Measurements from ENCODE around the gene PALM3.
A peak's percentile ranks its signal among the peaks of the same experiment; 100 is the strongest.

Gene PALM3, protein sequence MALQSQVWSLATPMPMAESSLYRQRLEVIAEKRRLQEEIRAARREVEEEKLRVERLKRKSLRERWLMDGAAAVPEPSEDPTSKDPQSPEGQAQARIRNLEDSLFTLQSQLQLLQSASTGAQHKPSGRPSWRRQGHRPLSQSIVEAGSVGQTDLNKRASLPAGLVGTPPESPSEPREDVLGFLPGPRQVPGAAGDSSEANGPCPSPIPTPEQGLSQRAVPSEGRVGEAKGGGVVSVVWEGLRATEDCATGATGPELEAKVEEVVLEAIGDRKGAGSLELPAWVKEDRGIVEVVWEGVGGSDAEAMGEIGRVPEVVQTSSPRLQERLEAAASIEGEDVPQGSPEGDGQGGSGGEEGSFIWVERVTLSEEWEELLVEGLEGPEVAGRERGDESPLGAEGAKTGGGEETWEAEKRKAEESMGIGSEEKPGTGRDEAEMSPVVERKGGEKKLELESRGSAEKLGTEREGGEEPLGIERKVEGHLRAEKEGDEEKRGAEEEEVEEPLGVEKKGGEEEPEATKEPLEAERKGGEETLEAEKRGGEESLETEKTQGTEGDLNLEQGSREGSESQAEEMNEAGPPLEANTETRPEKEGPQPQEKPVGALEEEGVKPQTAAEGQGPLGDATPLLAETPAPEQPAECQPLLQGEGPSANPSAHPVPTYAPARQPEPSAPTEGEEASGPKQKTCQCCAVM

DNA sequence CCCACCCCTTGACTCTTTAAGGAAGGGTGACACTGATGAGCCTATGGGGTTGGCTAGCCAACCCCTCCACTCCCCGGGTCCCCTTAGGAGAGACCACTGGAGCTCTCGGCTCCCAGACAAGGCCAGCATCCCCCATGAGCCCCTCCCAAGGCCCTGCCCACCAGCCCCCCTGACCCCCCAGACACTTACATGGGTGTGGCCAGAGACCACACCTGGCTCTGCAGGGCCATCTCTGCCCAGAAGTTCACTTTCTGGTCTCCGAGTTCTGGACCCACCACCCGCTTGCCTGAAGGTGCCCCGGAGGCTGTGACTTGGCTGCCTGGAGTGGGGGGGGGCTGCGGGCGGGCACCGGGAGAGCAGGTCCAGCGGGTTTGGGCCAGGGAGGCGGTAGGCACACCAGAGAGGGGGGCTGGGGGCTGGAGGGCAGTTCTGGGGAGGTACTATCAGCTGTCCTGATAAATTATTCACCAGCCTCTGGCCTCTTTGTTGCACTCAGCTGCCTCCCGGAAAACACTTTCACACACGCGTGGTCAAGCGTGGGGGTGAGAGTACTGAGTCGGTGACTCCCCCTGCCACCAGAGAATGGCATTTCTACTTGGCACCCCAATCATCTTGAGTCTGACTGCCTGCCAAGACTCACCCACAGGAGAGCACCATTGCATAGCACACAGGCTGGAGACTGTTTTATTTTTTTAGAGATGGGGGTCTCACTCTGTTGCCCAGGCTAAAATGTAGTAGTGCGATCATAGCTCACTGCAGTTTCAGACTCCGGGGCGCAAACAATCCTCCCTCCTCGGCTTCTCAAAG lies at the start of gene PALM3:
Gene PALM3, minus strand, starts transcription at position 326 of the 807 bp plus-strand sequence. Its CDS starts 96 bp downstream, at position 230.
- no peak for DNase-seq (ENCODE audit: low read depth)

DNA sequence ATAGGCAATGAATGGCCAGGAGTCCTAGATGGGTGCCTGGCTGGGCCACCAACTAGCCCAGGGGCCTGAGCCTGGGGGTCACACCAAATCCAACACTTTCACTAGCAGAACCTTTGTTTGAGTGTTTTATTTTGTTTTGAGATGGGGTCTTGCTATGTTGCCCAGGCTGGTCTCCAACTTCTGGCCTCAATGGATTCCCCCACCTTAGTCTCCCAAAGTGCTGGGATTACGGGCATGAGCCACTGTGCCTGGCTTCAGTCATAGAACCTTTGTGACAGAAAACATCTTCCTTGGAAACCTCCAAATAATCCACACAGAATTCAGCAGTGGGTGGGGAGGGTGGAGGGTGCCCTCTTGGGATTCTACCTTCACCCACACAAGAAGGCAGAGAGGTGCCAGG lies 49.6 kb upstream of the PALM3 start:
- no peak for DNase-seq (ENCODE audit: low read depth)

DNA sequence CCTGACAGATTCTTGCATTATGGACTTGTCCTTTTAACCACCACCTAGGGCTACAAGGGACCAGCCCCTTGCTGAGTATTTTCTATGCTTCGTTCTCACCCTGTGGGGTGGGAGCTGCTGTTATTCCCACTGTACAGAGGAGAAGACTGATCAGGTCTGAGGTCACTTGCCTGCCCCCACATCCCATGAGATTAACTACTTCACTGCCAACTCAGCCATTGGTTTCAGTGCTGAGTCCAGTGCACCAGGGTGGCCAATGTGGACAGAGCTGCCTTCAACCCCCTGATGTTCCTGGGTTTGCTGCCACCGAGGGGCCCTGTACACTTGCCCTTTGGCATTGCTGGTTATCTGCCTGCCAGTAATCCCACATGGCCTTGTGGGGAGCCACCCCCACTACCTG lies 48.8 kb upstream of the PALM3 start:
- no peak for DNase-seq (ENCODE audit: low read depth)

DNA sequence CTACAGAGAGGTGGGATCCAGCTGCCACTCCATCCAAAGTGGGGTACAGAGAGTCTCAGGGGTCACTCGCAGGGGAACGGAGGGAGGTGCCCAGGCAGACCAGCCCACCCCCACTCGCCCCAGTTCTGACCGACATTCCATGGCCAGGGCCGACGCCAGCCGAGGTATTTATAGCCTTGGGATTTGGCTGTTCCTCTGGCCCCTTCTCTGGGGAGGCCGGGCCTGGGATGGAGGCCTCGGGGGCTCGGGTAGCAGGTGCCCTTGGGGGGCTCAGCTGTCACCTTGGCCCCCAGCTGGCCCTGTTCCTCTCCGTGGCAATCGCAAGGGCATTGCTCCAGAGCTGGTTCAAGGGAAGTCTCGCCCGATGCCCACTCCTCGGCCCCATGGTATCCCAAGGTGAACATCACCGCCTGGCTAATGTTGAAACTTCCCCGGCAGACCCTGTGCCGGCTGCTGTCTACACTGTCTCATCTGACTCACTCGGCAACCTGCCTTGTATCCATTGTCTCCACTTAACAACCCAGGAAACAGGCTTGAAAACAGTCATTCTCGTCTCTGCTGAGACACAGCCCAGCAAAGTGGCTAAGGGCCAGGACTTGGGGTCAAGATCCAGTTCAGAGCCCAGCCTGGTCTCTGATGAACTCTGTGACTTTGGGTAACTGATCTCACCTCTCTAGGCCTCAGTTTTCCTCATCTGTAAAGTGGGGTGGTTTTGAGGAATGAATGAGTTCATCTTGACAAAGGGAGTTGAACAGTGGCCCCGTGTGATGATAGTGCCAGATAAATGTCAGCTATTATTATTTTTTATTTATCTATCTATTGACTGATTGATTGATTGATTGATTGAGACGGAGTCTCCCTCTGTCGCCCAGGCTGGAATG lies 45.9 kb upstream of the PALM3 start:
- DNase-seq (ENCODE audit: low read depth): no peak

DNA sequence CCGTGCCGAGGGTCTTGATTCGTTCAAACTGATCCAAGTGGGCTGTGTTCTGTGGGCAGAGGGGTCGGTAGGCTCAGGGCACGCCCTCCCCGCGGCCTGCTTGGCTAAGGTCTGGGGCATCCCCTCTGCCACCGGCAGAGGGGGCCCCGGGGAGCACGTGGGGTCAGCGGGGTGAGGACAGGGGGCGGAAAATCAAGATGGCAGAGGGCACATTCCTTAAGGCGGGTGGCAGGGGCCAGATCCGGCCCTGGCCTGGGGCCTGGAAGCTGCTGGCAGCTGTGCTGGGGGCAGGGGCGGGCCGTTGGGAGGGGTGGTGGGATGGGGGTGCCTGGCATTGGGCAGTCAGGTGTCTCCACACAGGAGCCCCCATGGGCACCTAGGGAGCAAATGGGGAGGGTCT lies 45.0 kb upstream of the PALM3 start:
- no peak for DNase-seq (ENCODE audit: low read depth)

DNA sequence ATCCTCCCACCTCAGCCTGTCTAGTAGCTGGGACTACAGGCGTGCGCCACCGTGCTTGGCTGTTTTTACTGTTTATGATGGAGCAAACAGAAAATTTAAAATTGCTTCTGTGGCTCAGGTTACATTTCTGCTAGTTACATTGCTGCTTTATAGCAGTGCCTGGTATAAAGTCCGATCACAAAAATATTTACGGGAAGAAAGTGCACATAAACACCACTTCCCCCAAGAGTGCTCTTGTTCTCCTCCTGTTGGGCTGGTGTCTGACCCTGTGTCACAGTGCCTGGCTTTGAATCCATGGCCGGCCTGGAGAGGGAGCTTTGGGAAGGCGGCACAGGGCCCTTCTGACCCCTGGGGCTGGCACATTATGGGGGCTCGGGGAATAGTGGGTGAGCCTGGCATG lies 43.8 kb upstream of the PALM3 start:
- DNase-seq (ENCODE audit: low read depth): no peak

DNA sequence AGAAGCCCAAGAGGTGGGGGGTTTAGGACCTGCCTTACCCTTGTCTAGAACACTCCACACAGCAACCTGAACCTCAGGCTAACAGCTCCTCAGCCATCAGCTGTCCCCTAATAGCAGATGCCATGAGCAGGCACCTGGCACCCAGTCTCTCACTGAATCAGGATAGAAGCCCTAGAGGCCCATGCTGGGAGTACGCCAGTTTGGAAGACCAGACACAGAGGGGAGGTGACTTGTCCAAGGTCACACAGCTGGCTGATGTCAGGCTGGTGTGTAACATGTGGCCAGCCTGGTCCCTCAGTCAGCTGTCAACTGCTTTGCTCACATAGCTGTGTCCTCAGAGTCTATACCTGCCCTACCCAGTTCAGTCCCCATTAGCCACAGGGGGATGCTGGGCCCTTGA lies 41.4 kb upstream of the PALM3 start:
- no peak for DNase-seq (ENCODE audit: low read depth)

DNA sequence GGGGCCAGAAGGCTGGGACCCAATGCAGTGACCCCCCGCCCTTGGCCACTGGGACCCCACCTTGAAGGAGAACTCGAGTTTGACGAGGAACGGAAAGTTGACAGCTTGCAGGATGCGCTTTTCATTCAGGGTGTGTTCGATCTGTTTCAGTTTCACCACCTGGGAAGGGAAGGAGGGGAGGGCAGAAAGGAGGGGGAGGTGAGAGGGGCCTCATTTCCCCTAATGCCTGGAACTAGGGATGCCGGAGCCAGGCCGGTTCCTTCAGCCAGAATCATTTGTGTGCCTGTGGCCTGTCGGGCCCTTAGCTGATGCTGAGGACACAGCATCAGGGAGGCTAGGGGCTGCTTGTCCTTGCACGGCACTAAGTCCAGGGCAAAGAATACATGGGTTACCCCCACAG lies 40.9 kb upstream of the PALM3 start:
- no peak for DNase-seq (ENCODE audit: low read depth)

DNA sequence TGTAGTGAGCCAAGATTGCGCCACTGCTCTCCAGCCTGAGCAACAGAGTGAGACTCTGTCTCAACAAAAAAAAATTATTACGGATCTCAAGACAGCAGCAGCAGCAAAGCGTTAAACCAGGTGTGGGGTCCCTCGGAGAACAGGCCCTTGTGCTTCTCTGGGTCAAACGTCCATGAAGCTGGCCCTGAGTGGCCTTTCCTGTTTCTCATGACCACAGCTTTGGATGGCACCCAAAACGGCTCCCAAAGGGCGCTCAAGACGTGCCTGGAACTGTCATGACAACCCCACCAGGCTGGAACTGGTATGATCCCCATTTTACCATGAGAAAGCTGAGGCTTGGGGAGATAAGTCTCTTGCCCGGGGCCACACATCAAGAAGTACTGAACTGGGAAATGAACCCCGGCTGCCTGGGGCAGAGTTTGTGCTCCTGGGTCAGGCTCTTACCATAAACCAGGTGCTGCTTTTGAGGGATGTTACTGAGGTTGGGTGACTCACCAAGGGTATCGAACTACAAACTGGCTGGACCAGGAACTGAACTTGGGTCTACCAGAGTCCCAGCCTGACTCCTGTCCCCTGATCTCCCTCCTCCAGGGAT lies 40.3 kb upstream of the PALM3 start:
- no peak for DNase-seq (ENCODE audit: low read depth)

DNA sequence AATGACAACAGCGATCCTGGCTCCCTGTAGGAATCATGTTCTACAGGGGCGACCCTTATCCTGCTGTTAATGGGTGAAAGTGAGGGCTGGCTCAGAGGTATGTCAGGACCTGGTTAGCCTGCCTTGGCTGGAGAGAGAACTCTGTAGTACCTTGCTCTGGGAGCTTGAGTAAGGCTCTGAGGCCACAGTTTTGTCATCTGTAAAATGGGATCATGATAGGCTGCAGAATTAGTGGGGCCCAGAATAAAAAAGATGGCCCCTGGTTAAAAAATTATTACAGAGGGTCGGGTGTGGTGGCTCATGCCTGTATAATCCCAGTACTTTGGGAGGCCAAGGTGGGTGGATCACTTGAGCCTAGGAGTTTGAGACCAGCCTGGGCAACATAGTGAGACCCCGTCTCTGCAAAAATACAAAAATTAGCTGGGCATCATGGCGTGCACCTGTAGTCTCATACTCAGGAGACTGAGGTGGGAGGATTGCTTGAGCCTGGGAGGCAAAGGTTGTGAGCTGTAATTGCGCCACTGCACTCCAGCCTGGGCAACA lies 39.2 kb upstream of the PALM3 start:
- no peak for DNase-seq (ENCODE audit: low read depth)

DNA sequence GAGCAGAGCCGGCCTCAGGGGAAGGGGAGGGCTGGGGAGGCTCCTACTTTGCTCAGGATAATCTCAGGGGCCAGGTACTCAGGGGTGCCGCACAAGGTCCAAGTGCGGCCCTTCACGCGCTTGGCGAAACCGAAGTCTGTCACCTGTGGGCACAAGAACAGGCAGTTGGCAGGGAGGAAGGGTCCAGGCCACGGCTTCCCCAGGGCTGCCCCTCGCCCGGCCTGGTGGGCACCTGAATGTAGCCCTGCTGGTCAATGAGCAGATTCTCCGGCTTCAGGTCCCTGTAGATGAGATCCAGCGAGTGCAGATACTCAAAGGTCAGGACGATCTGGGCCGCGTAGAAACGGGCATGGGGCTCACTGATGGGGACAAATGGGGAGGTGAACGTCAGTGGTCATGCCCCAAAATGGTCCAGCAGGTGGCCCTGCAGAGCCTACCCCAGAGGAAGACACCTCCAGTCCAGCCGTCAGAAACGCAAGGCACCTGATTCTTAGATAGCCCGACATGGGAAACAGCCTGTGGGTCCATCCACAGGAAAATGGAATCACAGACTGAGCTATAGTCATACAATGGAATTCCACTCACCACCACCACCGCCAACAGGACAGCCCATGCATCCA lies 35.8 kb upstream of the PALM3 start:
- no peak for DNase-seq (ENCODE audit: low read depth)

DNA sequence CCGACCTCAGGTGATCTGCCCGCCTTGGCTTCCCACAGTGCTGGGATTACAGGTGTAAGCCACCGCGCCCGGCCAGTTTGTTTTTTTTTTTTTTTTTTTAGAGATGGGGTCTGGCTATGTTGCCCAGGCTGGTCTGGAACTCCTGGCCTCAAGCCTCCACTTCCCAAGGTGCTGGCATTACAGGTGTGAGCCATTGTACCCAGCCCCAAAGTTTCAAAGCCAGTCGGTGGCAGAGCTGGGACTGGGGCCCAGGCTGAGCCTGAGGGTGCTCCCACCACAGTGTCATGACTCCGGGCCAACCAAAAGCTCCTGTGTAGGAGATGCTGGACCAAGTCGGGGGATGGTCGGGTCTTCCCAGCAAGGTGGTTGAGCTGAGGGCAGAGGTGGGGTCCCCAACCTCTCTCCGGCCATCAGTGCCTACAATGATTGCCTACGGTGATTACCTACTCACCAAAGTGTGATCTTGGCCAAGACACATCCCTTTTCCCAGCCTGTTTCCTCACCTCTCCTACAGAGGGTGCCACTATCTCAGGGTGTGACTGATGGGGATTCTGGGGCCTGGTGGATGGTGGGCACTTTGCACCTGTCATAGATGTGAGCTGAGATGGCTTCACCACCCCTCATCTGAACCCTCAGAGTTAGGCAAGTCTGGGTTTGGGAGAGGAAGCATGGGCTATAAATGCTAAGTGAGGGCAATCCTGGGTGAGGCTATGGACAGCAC lies 34.6 kb upstream of the PALM3 start:
- no peak for DNase-seq (ENCODE audit: low read depth)

DNA sequence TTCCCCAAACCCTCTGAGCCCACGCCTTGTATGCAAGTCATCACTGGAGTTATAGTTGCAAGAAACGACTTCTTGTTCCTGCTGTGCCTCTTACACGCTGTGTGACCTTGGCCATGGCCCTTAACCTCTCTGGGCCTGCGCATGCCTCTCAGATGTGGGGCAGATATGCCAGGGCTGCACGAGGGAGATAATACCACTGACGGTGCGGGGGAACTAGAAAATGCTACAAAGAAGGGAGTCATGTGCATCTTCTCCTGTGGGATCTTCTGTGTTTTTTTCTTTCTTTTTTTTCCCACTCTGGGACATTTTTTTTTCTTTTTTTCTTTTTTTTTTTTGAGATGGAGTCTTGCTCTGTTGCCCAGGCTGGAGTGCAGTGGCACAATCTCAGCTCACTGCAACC lies 33.0 kb upstream of the PALM3 start:
- no peak for DNase-seq (ENCODE audit: low read depth)

DNA sequence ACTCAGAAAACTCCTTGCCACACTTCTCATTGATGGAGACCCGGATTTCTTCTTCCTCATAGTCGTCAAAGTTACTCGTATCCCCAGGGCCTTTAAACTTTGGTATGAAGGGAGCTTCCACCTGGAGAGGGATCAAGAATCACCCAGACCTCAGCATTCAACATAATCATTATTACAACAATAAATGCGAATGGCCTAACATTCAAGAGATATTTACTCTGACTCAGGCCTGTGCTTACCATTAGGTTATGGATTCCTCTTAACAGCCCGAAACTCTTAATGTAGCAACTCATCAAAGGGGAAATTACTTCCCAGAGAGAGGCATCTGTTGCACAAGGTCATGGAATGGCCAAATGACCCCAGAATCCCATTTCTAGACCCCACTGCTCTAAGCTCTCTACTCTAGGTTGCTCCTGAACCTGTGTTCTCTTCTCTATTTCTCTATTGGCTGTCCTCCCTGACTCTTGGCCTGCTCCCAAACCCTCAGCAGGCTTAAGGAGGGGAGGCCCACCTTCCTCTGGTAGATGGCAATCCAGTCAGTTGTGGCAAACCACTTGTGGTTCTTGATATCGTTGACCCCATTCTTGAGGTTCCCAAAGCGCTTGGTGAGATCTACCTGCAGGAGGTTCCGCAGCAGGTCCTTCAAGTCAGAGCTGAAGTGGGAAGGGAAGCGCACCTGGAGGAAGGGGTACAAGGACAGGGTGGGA lies 31.4 kb upstream of the PALM3 start:
- DNase-seq (ENCODE audit: low read depth): no peak

DNA sequence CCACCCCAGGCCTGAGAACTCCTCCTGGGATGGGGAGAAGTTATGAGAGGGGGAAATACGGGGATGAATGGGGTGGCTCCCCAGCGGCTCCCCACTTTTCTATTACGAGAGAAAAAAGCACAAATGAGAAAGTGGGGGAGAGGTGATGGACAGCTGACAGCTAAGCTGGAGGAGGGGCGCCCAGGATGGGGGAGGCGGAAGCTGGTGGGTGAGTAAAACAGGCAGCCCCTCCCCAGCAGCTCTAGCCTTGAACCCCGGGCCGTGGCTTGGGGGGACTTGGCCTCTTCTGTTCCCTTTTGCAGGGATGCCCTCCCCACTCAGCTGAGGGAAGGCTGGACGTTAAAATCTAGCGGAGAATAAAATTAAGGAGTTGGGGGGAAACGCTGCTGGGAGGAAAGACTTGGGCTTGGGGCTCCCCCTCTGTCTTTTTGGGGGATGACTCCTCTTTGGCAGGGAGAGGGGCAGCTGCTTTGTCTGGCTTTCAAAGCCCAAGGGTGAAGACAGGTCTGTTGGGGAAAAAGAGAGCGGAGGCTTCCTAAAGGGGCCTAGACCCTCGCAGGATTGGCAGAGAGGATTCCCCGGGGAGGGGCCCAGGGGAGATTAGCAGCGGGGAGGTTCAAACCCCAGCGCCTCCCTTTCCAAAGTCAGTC lies 30.1 kb upstream of the PALM3 start:
- DNase-seq (ENCODE audit: low read depth): no peak

DNA sequence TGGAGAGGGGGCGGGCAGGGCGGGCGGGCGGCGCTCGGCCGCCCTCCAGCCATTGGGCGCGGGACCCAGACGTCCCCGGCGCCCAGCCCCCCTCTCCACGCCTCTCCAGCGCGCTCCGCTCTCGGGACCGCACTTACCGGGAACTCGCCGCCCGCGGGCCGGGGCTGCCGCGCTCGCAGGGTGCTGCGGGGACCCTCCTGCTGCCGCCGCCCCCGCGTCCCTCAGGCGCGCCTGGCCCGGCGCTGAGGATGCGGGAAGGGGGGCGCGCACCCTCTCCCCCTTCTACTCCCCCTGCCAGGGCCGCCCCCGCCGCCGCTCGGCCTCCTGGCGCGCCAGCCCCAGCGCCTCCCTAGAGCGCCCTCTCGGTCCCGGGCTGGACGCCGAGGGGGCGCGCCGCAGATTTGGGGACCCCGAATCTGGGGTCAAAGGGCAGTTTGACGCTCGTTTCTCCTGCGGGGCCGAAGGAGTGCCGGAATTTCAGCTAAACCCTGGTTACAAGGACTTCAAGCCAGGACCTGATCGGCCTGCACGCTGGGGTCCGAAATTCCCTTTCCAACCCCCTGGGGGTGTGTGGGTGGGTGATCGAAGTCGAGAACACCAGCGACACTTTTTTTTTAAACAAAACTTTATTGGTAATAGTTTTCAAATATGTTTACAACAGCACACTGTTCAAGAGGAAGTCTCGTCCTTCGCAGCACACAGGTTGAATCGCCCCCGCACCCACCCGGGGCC lies 29.4 kb upstream of the PALM3 start:
- DNase-seq (ENCODE audit: low read depth): peak; percentile 23

DNA sequence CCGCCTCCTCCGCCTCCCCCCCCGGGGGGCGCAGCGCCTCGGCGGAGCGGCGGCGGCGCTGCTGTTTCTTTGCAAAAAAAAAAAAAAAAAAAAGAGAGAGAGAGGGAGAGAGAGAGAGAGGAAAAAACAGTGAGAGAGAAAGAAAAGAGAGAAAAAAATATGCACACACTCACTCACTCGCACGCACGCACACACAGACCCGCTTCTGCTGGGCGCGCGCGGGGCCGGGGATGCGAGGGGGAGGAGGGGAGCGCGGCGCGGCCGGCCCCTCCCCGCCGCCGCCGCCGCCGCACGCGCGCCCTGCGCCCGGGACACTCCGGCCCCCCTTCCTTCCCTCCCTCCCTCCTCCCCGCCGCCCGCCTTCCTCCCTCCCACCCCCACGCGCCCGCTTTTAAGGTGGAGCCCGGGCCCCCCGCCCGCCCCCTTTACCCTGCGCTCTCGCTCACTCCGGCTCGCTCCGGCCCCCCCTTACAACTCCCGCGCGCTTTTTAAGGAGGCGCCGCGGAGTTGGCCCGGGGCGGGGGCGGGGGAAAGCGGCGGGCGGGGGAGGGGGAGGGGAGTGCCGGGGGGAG lies 28.7 kb upstream of the PALM3 start, which contains the start of gene SAMD1:
Gene SAMD1, minus strand, starts transcription at position 243 of the 572 bp plus-strand sequence.
- peak; percentile 84 for DNase-seq (ENCODE audit: low read depth)
